ENCODE measurements around the gene TOM1L1. TPM values are rescaled to one million over a fixed set of nuclear protein-coding genes. Genes with fewer than 3 reads are reported as not detected.
A peak's percentile ranks its signal among the peaks of the same experiment; 100 is the strongest.

TOM1L1 gene
- polyA plus RNA-seq, 2 donors: 11.5 to 22.9 TPM

DNA sequence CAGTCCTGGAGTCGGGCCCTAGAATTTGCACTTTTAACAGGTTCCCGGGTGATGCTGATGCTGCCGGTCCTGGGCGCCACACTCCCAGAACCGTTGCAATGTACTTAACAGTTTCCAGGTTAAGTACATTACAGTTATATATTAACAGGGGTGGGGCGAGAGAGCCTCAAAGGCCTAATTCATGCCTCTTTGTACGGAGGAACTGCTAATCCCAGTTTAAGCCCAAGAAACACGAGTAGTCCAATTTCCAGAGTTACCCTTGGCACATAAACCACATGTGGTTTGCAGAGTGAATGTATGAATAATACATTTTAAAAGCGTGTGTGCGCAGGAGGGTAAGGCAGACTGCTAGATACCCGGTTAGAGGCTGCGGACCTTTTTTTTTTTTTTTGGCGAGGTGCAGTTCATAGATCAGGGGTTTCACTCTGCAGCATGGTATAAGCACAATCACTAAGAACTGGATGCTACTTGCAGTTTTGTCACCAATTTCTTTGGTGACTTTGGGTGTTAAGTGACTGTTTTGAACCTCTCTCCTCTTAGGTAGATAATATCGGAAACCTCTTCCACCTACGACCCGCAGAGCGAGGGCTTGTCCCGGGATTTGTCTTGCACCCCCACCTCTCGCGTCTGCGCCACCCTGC is 67.1 kb downstream of the TOM1L1 start:
- Histone ChIP-seq H3K9me3 (ENCODE audit: control insufficient read depth in 2 of 2, insufficient read depth in 1 of 2, low read depth in 1 of 2, low read length in 1 of 2) (no peaks in the 10 kb centered on the region), H3K4me1 (ENCODE audit: control insufficient read depth in 2 of 2, insufficient read depth in 2 of 2, low read length in 1 of 2) (no peaks in the 10 kb centered on the region), H3K4me3 (ENCODE audit: low read depth in 1 of 2, low read length in 2 of 2) (peak overlapping the region; percentile 86 to 94), H3K27ac (ENCODE audit: low read depth in 2 of 2, low read length in 1 of 2) (peak overlapping the region; percentile 75 to 82), H3K27me3 (ENCODE audit: control insufficient read depth in 1 of 2, insufficient read depth in 2 of 2, low read length in 2 of 2) (no peaks in the 10 kb centered on the region), H3K36me3 (ENCODE audit: control insufficient read depth in 2 of 2, insufficient read depth in 2 of 2, low read length in 1 of 2) (no peaks in the 10 kb centered on the region)
- 1% methylated on average over 21 of the region's 21 CpGs for WGBS, 2 donors

DNA sequence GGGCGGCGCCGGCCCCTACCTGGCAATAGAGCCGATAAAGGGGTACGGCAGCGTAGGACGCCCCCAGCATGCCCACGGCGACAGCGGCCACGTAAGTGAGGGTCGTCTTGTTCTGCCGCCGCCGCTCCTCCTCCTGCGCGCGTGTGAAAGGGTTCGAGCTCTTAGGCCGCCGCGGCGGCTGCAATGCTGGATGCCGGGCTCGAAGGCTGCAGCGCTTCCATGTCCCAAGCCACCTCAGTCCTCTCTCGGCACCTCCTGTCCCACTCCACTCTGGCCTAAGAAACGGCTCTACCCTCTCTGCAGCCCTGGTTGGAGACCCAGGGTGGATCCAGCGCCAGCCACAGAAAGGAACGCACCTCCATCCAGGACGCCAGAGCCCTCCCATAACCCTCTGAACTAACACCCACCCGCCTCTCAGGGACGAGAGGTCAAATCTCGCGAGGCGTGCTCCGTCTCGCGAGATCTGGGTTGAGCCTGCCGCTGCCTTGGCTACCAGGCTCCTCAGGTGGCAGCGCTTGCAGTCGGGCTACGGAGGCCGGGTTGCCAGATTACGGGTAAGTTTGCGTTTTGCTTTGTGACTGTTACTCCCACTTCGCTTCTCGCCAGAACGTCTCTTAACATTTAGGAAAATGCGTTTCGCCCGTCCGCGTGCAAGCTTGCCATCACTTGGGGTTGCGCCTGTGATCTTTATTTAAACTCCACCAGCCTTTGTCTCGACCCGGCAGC is 67.8 kb downstream of the TOM1L1 start, which contains the start of the genes COX11 and STXBP4:
COX11 (minus strand) TSS at position 393 of the 726 bp plus-strand sequence; CDS start at position 385, 8 bp downstream.
STXBP4 (plus strand) TSS at position 504 of the 726 bp plus-strand sequence. CDS start 17,455 bp downstream, outside the sequence.
- Histone ChIP-seq H3K9me3 (ENCODE audit: control insufficient read depth in 2 of 2, insufficient read depth in 1 of 2, low read depth in 1 of 2, low read length in 1 of 2) (no peaks in the 10 kb centered on the region), H3K27me3 (ENCODE audit: control insufficient read depth in 1 of 2, insufficient read depth in 2 of 2, low read length in 2 of 2) (no peaks in the 10 kb centered on the region), H3K4me3 (ENCODE audit: low read depth in 1 of 2, low read length in 2 of 2) (peak within 1 kb of the TSS; percentile 86 to 94), H3K27ac (ENCODE audit: low read depth in 2 of 2, low read length in 1 of 2) (peak within 1 kb of the TSS; percentile 75 to 92), H3K4me1 (ENCODE audit: control insufficient read depth in 2 of 2, insufficient read depth in 2 of 2, low read length in 1 of 2) (no peaks in the 10 kb centered on the region), H3K36me3 (ENCODE audit: control insufficient read depth in 2 of 2, insufficient read depth in 2 of 2, low read length in 1 of 2) (no peaks in the 10 kb centered on the region)
- 0% methylated on average over 53 to 57 of the region's 57 CpGs for WGBS, 2 donors

DNA sequence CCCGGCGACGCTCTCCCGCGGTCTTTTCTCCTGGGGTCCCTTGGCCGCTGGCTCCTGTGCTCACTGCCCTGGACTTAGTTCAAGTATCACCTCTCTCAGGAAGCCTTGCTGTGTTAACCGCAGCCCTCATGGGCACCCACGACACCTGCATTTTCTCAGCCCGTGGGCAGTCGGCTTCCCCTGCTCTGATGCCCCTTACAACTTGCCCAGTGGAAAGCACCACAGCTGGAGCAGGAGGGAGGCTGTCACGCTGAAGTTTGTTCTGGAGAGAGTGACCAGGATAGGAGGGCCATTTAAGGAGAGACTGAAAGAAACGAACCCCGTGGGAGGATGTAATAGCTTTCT is 68.3 kb downstream of the TOM1L1 start:
- WGBS, 2 donors: 0% methylated on average over 13 of the region's 13 CpGs
- Histone ChIP-seq H3K36me3 (ENCODE audit: control insufficient read depth in 2 of 2, insufficient read depth in 2 of 2, low read length in 1 of 2) (no peaks in the 10 kb centered on the region), H3K4me3 (ENCODE audit: low read depth in 1 of 2, low read length in 2 of 2) (peak overlapping the region; percentile 86 to 94), H3K27me3 (ENCODE audit: control insufficient read depth in 1 of 2, insufficient read depth in 2 of 2, low read length in 2 of 2) (no peaks in the 10 kb centered on the region), H3K9me3 (ENCODE audit: control insufficient read depth in 2 of 2, insufficient read depth in 1 of 2, low read depth in 1 of 2, low read length in 1 of 2) (no peaks in the 10 kb centered on the region), H3K4me1 (ENCODE audit: control insufficient read depth in 2 of 2, insufficient read depth in 2 of 2, low read length in 1 of 2) (no peaks in the 10 kb centered on the region), H3K27ac (ENCODE audit: low read depth in 2 of 2, low read length in 1 of 2) (peak overlapping the region; percentile 32 to 92)

DNA sequence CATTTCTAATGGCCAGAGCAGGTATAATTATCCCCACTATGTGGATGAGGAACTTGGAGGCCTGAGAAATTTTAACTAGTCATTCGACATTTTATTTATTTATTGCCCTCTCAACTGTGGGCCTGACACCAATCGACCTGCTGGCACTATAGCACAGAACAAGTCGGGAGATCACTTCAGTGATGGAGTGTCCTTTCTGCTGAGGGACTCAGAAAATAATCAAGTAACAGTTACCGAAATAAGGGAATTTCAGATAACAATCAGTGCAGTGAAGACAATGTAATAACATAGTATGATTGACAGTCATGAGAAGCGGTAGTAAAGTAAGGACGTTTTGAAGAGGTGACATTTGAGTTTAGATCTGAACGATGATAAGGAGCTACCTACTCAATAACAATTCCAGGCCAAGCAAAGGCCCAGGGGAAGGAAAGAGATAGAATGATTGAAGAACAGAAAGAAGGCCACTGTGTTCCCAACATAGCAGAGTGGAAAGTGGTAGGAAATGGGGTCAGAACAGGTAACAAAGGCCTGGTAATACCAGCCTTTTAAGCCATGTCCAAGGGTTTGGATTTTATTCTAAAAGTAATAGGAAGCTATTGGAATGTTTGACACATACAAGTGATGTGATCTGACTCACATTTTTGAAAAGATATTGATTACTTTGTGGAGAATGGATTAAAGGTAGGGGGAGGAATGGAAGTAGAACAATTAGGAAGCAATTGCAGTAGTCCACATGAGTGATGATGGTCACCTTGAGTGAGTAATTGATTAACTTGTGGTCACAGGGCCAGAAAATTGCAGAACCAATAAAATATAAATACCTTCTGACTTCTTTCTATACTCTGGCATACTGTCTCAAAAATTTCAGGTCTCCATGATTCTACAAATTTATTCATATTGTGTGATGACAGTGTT is 69.3 kb downstream of the TOM1L1 start:
- peak overlapping the region in 1 of 2 donors; percentile 94 for H3K4me3 ChIP-seq (ENCODE audit: low read depth in 1 of 2, low read length in 2 of 2)
- WGBS, 2 donors: 42 to 48% methylated on average over 7 of the region's 7 CpGs
- no peaks in the 10 kb centered on the region for H3K36me3 ChIP-seq (ENCODE audit: control insufficient read depth in 2 of 2, insufficient read depth in 2 of 2, low read length in 1 of 2)
- H3K9me3 ChIP-seq (ENCODE audit: control insufficient read depth in 2 of 2, insufficient read depth in 1 of 2, low read depth in 1 of 2, low read length in 1 of 2): no peaks in the 10 kb centered on the region
- H3K4me1 ChIP-seq (ENCODE audit: control insufficient read depth in 2 of 2, insufficient read depth in 2 of 2, low read length in 1 of 2): no peaks in the 10 kb centered on the region
- no peaks in the 10 kb centered on the region for H3K27me3 ChIP-seq (ENCODE audit: control insufficient read depth in 1 of 2, insufficient read depth in 2 of 2, low read length in 2 of 2)
- peak overlapping the region in 1 of 2 donors; percentile 32 for H3K27ac ChIP-seq (ENCODE audit: low read depth in 2 of 2, low read length in 1 of 2)

DNA sequence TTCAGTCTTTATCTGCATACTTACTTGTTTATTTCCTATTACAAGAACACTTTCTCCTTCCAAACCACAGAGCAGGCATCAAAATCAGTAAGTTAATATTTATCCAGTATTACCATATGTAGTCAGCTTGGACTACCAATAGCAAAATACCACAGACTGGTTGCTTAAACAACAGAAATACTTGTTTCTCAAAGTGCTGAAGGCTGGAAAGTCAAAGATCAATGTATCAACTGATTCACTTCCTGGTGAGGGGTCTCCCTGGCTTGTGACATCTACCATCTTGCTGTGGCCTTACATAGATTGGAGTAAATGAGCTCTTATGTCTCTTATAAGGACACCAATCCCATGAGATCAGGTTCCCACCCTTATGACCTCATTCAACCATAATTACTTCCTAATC is 70.5 kb downstream of the TOM1L1 start:
- Histone ChIP-seq H3K4me3 (ENCODE audit: low read depth in 1 of 2, low read length in 2 of 2) (no peak overlapping the region), H3K27ac (ENCODE audit: low read depth in 2 of 2, low read length in 1 of 2) (no peak overlapping the region), H3K4me1 (ENCODE audit: control insufficient read depth in 2 of 2, insufficient read depth in 2 of 2, low read length in 1 of 2) (no peaks in the 10 kb centered on the region)

DNA sequence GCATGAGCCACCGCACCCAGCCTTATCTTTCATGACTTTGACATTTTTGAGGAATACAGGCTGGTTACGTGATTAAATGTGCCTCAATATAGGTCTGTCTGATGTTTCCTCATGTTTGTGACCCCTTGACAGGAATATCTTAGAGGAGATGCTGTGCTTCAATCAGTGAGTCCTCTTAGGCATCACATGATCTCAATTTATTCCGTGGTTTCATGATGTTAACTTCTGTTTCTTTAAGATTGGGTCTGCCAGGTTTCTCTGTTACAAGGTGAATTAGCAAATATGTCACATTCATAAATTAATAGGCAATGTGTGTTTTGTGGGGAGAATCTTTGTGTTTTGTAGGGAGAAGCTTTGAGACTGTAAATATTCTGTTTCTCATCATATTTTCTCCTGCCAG is 71.2 kb downstream of the TOM1L1 start:
- Histone ChIP-seq H3K36me3 (ENCODE audit: control insufficient read depth in 2 of 2, insufficient read depth in 2 of 2, low read length in 1 of 2) (no peaks in the 10 kb centered on the region), H3K9me3 (ENCODE audit: control insufficient read depth in 2 of 2, insufficient read depth in 1 of 2, low read depth in 1 of 2, low read length in 1 of 2) (no peaks in the 10 kb centered on the region), H3K27me3 (ENCODE audit: control insufficient read depth in 1 of 2, insufficient read depth in 2 of 2, low read length in 2 of 2) (no peaks in the 10 kb centered on the region), H3K4me3 (ENCODE audit: low read depth in 1 of 2, low read length in 2 of 2) (no peak overlapping the region), H3K27ac (ENCODE audit: low read depth in 2 of 2, low read length in 1 of 2) (no peak overlapping the region), H3K4me1 (ENCODE audit: control insufficient read depth in 2 of 2, insufficient read depth in 2 of 2, low read length in 1 of 2) (no peaks in the 10 kb centered on the region)
- 91 to 97% methylated on average over 3 of the region's 3 CpGs for WGBS, 2 donors

More for the DNA sequence above, 70.5 kb downstream of the TOM1L1 start:
- Histone ChIP-seq H3K36me3 (ENCODE audit: control insufficient read depth in 2 of 2, insufficient read depth in 2 of 2, low read length in 1 of 2) (no peaks in the 10 kb centered on the region), H3K27me3 (ENCODE audit: control insufficient read depth in 1 of 2, insufficient read depth in 2 of 2, low read length in 2 of 2) (no peaks in the 10 kb centered on the region), H3K9me3 (ENCODE audit: control insufficient read depth in 2 of 2, insufficient read depth in 1 of 2, low read depth in 1 of 2, low read length in 1 of 2) (no peaks in the 10 kb centered on the region)

DNA sequence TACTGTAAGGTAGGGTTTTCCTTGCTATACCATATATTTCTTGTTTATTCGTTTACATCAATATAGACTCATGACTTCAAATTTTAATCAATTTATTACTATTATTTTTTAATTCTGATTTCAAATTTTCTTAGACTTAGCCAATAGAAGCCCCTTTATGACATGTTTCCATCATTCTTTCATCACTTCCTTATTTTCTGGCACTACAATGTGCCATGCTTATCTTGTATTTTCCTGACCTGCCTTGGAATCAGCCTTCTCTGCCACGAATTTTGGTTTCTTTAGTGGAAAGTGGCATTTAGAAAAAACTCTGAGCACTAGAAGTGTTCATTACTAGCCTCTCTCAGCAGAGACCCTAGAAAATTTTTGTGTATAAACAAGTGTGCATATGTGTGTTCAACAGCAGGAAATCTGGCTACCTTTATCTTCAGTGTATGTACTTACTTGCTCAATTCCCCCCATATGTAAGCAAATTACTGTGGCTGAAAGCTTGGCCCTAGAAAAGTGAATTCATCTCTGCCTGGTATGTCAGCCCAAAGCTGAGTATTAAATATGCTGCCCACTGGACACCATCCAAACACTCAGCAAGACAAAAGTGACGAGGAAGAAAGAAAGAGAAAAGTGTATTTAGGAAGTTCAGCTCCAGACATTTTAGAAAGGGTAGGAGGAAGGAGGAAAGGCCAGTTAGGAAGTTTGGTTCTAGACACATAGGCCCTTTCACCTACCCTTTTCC is 71.9 kb downstream of the TOM1L1 start:
- Histone ChIP-seq H3K27ac (ENCODE audit: low read depth in 2 of 2, low read length in 1 of 2) (no peak overlapping the region), H3K4me1 (ENCODE audit: control insufficient read depth in 2 of 2, insufficient read depth in 2 of 2, low read length in 1 of 2) (no peaks in the 10 kb centered on the region), H3K4me3 (ENCODE audit: low read depth in 1 of 2, low read length in 2 of 2) (no peak overlapping the region), H3K9me3 (ENCODE audit: control insufficient read depth in 2 of 2, insufficient read depth in 1 of 2, low read depth in 1 of 2, low read length in 1 of 2) (no peaks in the 10 kb centered on the region), H3K36me3 (ENCODE audit: control insufficient read depth in 2 of 2, insufficient read depth in 2 of 2, low read length in 1 of 2) (no peaks in the 10 kb centered on the region), H3K27me3 (ENCODE audit: control insufficient read depth in 1 of 2, insufficient read depth in 2 of 2, low read length in 2 of 2) (no peaks in the 10 kb centered on the region)
- 80 to 88% methylated on average over 3 of the region's 3 CpGs for WGBS, 2 donors

DNA sequence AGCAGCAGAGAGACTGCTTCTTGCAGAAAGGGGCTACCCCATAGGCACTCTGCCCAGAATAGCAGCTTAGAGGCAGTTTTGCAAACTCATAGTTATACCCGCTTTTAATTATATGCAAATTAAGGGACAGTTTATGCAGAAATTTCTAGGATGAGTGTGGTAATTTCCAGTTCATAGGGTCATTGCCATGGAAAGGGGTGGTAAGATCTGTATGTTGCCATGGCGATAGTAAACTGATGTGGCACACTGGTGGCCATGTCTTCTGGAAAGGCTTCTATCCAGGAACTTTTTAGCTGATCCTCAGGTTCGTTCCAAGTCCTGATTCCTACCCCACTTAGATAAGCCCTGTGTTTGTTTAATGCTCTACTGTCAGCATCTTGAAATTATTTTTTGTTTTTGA is 74.1 kb downstream of the TOM1L1 start:
- H3K9me3 ChIP-seq (ENCODE audit: control insufficient read depth in 2 of 2, insufficient read depth in 1 of 2, low read depth in 1 of 2, low read length in 1 of 2): no peaks in the 10 kb centered on the region
- H3K36me3 ChIP-seq (ENCODE audit: control insufficient read depth in 2 of 2, insufficient read depth in 2 of 2, low read length in 1 of 2): no peaks in the 10 kb centered on the region
- H3K27me3 ChIP-seq (ENCODE audit: control insufficient read depth in 1 of 2, insufficient read depth in 2 of 2, low read length in 2 of 2): no peaks in the 10 kb centered on the region
- no peaks in the 10 kb centered on the region for H3K4me1 ChIP-seq (ENCODE audit: control insufficient read depth in 2 of 2, insufficient read depth in 2 of 2, low read length in 1 of 2)
- 85 to 86% methylated on average over 3 of the region's 3 CpGs for WGBS, 2 donors
- H3K27ac ChIP-seq (ENCODE audit: low read depth in 2 of 2, low read length in 1 of 2): no peak overlapping the region
- H3K4me3 ChIP-seq (ENCODE audit: low read depth in 1 of 2, low read length in 2 of 2): no peak overlapping the region

DNA sequence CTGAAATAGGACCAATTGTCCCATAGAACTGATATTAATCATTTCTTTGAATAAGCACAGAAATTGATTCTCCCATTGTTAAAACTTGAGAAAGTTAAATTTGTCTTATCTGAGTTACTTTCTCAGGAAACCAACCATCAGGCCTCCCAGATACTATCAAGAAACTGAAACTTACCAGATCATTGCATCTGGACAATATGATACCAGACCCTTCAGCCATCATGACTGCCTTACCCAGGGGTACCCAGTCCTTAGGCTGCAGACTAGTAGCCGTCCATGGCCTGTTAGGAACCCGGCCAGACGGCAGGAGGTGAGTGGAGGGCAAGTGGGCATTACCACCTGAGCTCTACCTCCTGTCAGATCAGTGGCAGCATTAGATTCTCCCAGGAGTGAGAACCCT is 75.7 kb downstream of the TOM1L1 start:
- Histone ChIP-seq H3K27me3 (ENCODE audit: control insufficient read depth in 1 of 2, insufficient read depth in 2 of 2, low read length in 2 of 2) (no peaks in the 10 kb centered on the region), H3K9me3 (ENCODE audit: control insufficient read depth in 2 of 2, insufficient read depth in 1 of 2, low read depth in 1 of 2, low read length in 1 of 2) (peaks cover 0 to 2% of the 10 kb centered on the region in 2 donors), H3K27ac (ENCODE audit: low read depth in 2 of 2, low read length in 1 of 2) (no peak overlapping the region), H3K36me3 (ENCODE audit: control insufficient read depth in 2 of 2, insufficient read depth in 2 of 2, low read length in 1 of 2) (no peaks in the 10 kb centered on the region), H3K4me1 (ENCODE audit: control insufficient read depth in 2 of 2, insufficient read depth in 2 of 2, low read length in 1 of 2) (no peaks in the 10 kb centered on the region), H3K4me3 (ENCODE audit: low read depth in 1 of 2, low read length in 2 of 2) (no peak overlapping the region)
- WGBS, 2 donors: 93% methylated on average over 3 of the region's 3 CpGs

Data from esophagus (tissue), 2 donors.